Activated CD4-positive, alpha-beta T cell treated with anti-CD3 and anti-CD28 coated beads for 36 hours (primary cell): ENCODE measurements around the gene DIPK1A. TPM values are rescaled to one million over a fixed set of nuclear protein-coding genes. Genes with fewer than 3 reads are reported as not detected.
"Not testable (repeated sequence)": the region's sequence is repeated elsewhere in the genome, so short reads cannot be mapped to it uniquely, and the experiment has no call there.

Experiments used
- ATAC-seq: fragments of 200-7000 bp; cut with Tn5 transposase; one replicate; pipeline ENCODE4 v1.10.0; 2021; ENCODE audit warnings: mild to moderate bottlenecking, moderate library complexity
- CTCF ChIA-PET: fragments of 350-600 bp; sonication (Branson Sonifier 250); formaldehyde crosslinking; loops from one replicate; lab custom pipeline; 2021; ENCODE audit warnings: antibody characterized with exemption; lab: Charles Lee
- POLR2A ChIA-PET: fragments of 350-600 bp; sonication (Branson Sonifier 250); formaldehyde crosslinking; loops from one replicate; lab custom pipeline; 2021; ENCODE audit warnings: antibody characterized with exemption, inconsistent platforms; lab: Charles Lee
- DNase-seq: peaks from one replicate; pipeline ENCODE4 v3.0.0-alpha.2; 2020
- H3K27ac Mint-ChIP-seq: one replicate; pipeline ENCODE4 v1.8.0; 2021; ENCODE audit warnings: mixed read lengths
- H3K27me3 Mint-ChIP-seq: one replicate; pipeline ENCODE4 v1.8.0; 2021; ENCODE audit warnings: mixed read lengths
- H3K36me3 Mint-ChIP-seq: one replicate; pipeline ENCODE4 v1.8.0; 2021; ENCODE audit warnings: low read depth, mixed read lengths
- H3K4me1 Mint-ChIP-seq: one replicate; pipeline ENCODE4 v1.8.0; 2021; ENCODE audit warnings: mixed read lengths
- H3K4me3 Mint-ChIP-seq: one replicate; pipeline ENCODE4 v1.8.0; 2021; ENCODE audit warnings: mild to moderate bottlenecking, moderate library complexity, mixed read lengths
- H3K9me3 Mint-ChIP-seq: one replicate; pipeline ENCODE4 v1.8.0; 2021; ENCODE audit warnings: low read depth, mixed read lengths
- intact Hi-C, 2 experiments: fragments of 100-400 bp; cut with DNase I in 1 of 2; cut with micrococcal nuclease in 1 of 2; formaldehyde crosslinking; loops; one replicate each; pipeline versions ENCODE4 v1.14.2 to v1.15.1; 2022 to 2024; cut with DNase I, micrococcal nuclease
- total RNA-seq, 2 experiments: library from RNA; stranded (reverse); gene quantifications; one replicate each; pipeline ENCODE4 v1.2.3, GENCODE V29; 2021

DIPK1A gene
- total RNA-seq, 2 experiments from 2014 or later: 6.1 to 6.5 TPM

- H3K9me3 Mint-ChIP-seq: peaks cover 4% of the 10 kb centered on the region
- peak; percentile 73 for ATAC-seq
- ChIA-PET CTCF (interaction anchor here (0.6 to 3.7 kb wide), 13 partner anchors 9 to 438 kb away, joined by 3 to 34 read pairs (median 5); partner anchors contain the start of gene DIPK1A), POLR2A (interaction anchor here (0.7 to 1.6 kb wide), 7 partner anchors 9 to 147 kb away, joined by 3 to 12 read pairs (median 6); partner anchors contain the start of gene DIPK1A)
- H3K4me3 Mint-ChIP-seq: peak overlapping the region; percentile 47
- intact Hi-C loops: loop anchor here (1.0 to 2.0 kb wide), 4 partner anchors 9 to 19 kb away; no protein-coding TSS in a partner anchor
- DNase-seq: peak; percentile 46
- no peaks in the 10 kb centered on the region for H3K27me3 Mint-ChIP-seq
- H3K27ac Mint-ChIP-seq: peak overlapping the region; percentile 97
- peaks cover 6% of the 10 kb centered on the region for H3K36me3 Mint-ChIP-seq
- peaks cover 54% of the 10 kb centered on the region for H3K4me1 Mint-ChIP-seq
Observed at GRCh38 chr1:92980732-92981647, 19.7 kb upstream of the DIPK1A start.

DNA sequence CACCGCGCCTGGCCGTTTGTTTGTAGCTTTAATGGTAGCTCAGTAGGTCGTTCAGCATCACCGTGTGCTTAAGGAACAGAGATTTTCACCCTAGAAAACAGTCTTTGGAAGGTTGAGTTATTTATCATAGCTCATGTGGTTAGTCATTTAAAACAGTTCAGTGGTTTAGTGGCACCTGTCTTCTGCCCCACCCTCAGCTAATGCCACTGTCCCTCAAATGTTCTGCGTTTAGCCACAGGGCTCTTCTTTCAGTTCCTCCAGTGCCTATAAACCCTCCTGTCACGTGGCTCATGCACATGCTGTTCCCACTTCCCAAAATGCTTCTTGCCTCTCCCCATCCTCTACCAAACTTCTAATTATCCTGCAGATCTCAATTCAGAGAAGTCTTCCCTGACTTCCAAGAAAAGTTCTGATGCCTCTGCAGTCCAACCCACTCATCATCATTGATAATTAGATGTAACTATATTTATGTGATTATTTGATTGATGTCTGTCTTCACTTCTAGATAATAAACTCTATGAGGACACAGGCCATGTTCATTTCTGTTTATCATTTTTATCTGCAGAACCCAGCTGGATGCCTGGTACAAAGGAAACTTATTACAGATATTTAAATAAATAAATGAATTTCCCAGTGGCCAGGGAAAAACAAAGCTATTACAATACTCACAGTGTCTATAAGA lies 14.4 kb upstream of the DIPK1A start:
- DNase-seq (peak; percentile 24), ATAC-seq (peak; percentile 32)
- peaks cover 69% of the 10 kb centered on the region for H3K4me1 Mint-ChIP-seq
- peak overlapping the region; percentile 35 for H3K27ac Mint-ChIP-seq
- H3K9me3 Mint-ChIP-seq: peaks cover 2% of the 10 kb centered on the region
- H3K4me3 Mint-ChIP-seq: no peak overlapping the region
- intact Hi-C loops: loop anchor here in 1 of 2 experiments (2.0 kb wide), 1 partner anchor 67 kb away; no protein-coding TSS in a partner anchor
- CTCF ChIA-PET: interaction anchor here (0.7 to 5.7 kb wide), 10 partner anchors 8 to 117 kb away, joined by 3 to 27 read pairs (median 6); no protein-coding TSS in a partner anchor
- POLR2A ChIA-PET: interaction anchor here (0.7 to 1.6 kb wide), 3 partner anchors 14 to 699 kb away, joined by 3 to 6 read pairs (median 3); no protein-coding TSS in a partner anchor
- H3K27me3 Mint-ChIP-seq: no peaks in the 10 kb centered on the region
- H3K36me3 Mint-ChIP-seq: no peaks in the 10 kb centered on the region

DNA sequence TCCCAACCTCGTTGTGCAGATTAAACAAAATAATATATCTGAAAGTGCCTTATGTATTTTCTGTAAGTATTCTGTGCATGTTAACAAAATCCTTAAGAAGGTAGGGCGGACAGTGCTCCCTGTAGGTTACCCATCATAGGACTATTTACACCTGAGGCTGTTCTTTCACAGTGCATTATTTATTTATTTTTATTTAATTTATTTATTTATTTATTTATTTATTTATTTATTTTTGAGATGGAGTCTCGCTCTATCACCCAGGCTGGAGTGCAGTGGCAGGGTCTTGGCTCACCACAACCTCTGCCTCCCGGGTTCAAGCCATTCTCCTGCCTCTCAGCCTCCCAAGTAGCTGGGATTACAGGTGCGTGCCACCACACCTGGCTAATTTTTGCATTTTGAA lies 12.8 kb upstream of the DIPK1A start:
- H3K27ac Mint-ChIP-seq, DNase-seq, POLR2A ChIA-PET, H3K36me3 Mint-ChIP-seq, H3K27me3 Mint-ChIP-seq, H3K4me3 Mint-ChIP-seq, ATAC-seq, intact Hi-C loops, H3K9me3 Mint-ChIP-seq: not testable (repeated sequence)
- CTCF ChIA-PET: interaction anchor here (0.5 to 5.7 kb wide), 6 partner anchors 11 to 122 kb away, joined by 3 to 27 read pairs (median 6); no protein-coding TSS in a partner anchor
- H3K4me1 Mint-ChIP-seq: peaks cover 64% of the 10 kb centered on the region

DNA sequence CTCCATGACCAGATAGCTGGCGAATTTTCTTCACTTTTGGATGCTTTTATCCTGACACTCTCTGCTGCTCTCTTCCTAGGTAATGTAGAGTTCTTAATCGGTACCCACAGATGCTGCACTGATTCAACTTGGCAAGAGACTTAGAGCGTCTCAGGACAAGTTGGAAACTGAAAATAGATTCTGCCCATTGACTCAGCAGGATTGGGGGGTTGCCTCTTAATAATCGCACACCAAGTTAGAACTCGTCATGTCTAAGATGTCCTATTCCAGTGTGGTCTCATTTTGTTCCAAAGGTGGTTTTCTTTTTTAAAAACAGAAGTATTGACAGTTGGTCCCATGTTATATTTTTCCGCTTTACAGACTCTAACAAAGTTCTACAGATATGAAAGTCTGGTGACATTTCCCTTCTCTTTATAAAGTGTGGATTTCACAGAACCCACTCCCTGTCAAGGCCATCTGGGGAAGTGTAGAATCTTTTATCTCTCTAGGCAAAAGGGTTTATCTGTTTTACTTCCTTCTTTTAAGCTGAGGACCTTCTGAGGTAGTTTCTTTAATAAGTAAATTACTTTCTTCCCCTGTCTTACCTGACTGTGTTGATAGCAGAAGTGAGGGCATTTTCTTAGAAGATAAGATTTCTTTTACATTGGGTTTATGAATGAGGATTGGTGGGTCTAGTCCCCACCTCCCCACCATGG lies 12.1 kb upstream of the DIPK1A start:
- intact Hi-C loops: loop anchor here in 1 of 2 experiments (1.0 kb wide), 1 partner anchor 21 kb away; no protein-coding TSS in a partner anchor
- no peak overlapping the region for H3K4me3 Mint-ChIP-seq
- H3K36me3 Mint-ChIP-seq: no peaks in the 10 kb centered on the region
- H3K4me1 Mint-ChIP-seq: peaks cover 63% of the 10 kb centered on the region
- H3K9me3 Mint-ChIP-seq: peaks cover 2% of the 10 kb centered on the region
- peak overlapping the region; percentile 77 for H3K27ac Mint-ChIP-seq
- ATAC-seq (peak; percentile 57), DNase-seq (peak; percentile 32)
- CTCF ChIA-PET: interaction anchor here (0.5 to 5.7 kb wide), 4 partner anchors 11 to 121 kb away, joined by 3 to 27 read pairs (median 6); no protein-coding TSS in a partner anchor
- POLR2A ChIA-PET: no interaction called here
- H3K27me3 Mint-ChIP-seq: no peaks in the 10 kb centered on the region

DNA sequence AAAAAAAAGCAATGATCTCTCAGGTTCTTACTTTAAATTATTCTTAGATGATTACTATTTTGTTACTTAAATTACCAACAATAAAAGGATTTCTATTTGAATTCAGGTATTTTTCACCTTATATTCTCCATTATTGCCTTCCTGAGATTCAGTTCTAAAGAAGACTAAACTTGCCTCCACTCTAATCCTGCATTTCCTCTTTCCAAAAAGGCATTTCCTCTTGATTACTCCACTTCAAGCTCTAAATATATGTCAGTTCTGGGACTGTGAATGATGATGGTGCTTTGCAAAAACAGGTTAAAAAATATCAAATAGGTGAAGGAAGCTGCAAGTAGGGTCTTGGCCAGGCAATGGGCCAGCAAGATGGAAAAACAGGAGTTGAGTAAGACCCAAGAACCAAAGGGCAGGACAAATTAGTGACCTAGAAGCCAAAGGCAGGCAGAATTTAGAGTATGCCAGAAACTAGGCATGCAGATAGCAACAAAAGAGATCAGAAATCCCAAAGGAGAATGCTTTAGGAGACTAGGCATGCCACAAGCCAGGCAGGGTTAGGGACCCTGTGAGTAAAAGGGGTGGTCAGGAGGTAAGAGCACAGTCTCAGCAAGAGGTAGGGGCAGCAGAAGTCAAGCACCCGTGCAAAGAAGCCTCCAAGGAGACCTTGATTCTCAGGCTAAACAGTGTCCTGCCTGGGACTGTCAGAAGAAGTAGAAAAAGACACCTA lies 11.3 kb upstream of the DIPK1A start:
- DNase-seq (no peak), ATAC-seq (no peak)
- intact Hi-C loops: loop anchor here in 1 of 2 experiments (1.0 kb wide), 1 partner anchor 22 kb away; no protein-coding TSS in a partner anchor
- Mint-ChIP-seq H3K4me1 (peaks cover 62% of the 10 kb centered on the region), H3K4me3 (no peak overlapping the region), H3K36me3 (no peaks in the 10 kb centered on the region), H3K27ac (peak overlapping the region; percentile 77), H3K9me3 (peaks cover 2% of the 10 kb centered on the region), H3K27me3 (no peaks in the 10 kb centered on the region)
- POLR2A ChIA-PET: no interaction called here
- CTCF ChIA-PET: interaction anchor here (1.1 to 6.3 kb wide), 3 partner anchors 10 to 113 kb away, joined by 4 to 109 read pairs (median 27); no protein-coding TSS in a partner anchor

GRCh38 chr1:92971932-92972331 lies 10.7 kb upstream of the DIPK1A start:
- H3K27me3 Mint-ChIP-seq, H3K27ac Mint-ChIP-seq, DNase-seq, H3K36me3 Mint-ChIP-seq, ATAC-seq, intact Hi-C loops, H3K4me3 Mint-ChIP-seq, H3K9me3 Mint-ChIP-seq, POLR2A ChIA-PET: not testable (repeated sequence)
- H3K4me1 Mint-ChIP-seq: peaks cover 56% of the 10 kb centered on the region
- CTCF ChIA-PET: interaction anchor here (1.1 to 6.3 kb wide), 3 partner anchors 9 to 113 kb away, joined by 4 to 109 read pairs (median 27); no protein-coding TSS in a partner anchor

- peaks cover 2% of the 10 kb centered on the region for H3K9me3 Mint-ChIP-seq
- DNase-seq (no peak), ATAC-seq (no peak)
- POLR2A ChIA-PET: interaction anchor here (0.7 kb wide), 1 partner anchor 1217 kb away, joined by 4 read pairs; no protein-coding TSS in a partner anchor
- H3K27ac Mint-ChIP-seq: no peak overlapping the region
- no peaks in the 10 kb centered on the region for H3K36me3 Mint-ChIP-seq
- peaks cover 49% of the 10 kb centered on the region for H3K4me1 Mint-ChIP-seq
- H3K27me3 Mint-ChIP-seq: no peaks in the 10 kb centered on the region
- CTCF ChIA-PET: interaction anchor here (1.1 to 6.3 kb wide), 8 partner anchors 8 to 113 kb away, joined by 3 to 109 read pairs (median 12); partner anchors contain the start of gene DIPK1A
- no peak overlapping the region for H3K4me3 Mint-ChIP-seq
- intact Hi-C loops: no loop called here
Observed at GRCh38 chr1:92970990-92971689, 9.9 kb upstream of the DIPK1A start.

- Mint-ChIP-seq H3K4me3 (no peak overlapping the region), H3K27ac (no peak overlapping the region), H3K36me3 (no peaks in the 10 kb centered on the region), H3K4me1 (peaks cover 38% of the 10 kb centered on the region), H3K9me3 (no peaks in the 10 kb centered on the region), H3K27me3 (no peaks in the 10 kb centered on the region)
- ChIA-PET CTCF (interaction anchor here (0.6 to 6.3 kb wide), 17 partner anchors 8 to 171 kb away, joined by 3 to 109 read pairs (median 6); partner anchors contain the start of gene DIPK1A), POLR2A (no interaction called here)
- ATAC-seq: no peak
- intact Hi-C loops: loop anchor here (2.0 to 10.0 kb wide), 3 partner anchors 111 to 1085 kb away; partner anchors contain the start of gene TGFBR3 (in 1 of the 2)
- no peak for DNase-seq
Observed at GRCh38 chr1:92969517-92969916, 8.3 kb upstream of the DIPK1A start.
